Right ventricle myocardium inferior (tissue), 1 donor: ENCODE results near the gene GALNT10. TPM values are rescaled to one million over a fixed set of nuclear protein-coding genes. Genes with fewer than 3 reads are reported as not detected.
"Not testable (repeated sequence)": the region's sequence is repeated elsewhere in the genome, so short reads cannot be mapped to it uniquely, and the experiment has no call there.

Source experiments
- ATAC-seq: fragments of 200-7000 bp; cut with Tn5 transposase; one replicate; pipeline ENCODE4 v1.9.1; 2020; ENCODE audit warnings: mild to moderate bottlenecking, moderate library complexity
- DNase-seq: peaks from one replicate; pipeline ENCODE4 v3.0.0; 2021; ENCODE audit errors: missing footprints
- intact Hi-C: fragments of 100-400 bp; cut with DNase I; formaldehyde crosslinking; loops from one replicate; pipeline ENCODE4 v1.11.0; 2022
- total RNA-seq: library from RNA; stranded (reverse); fragmentation: NEBNext Ultra II Directional; extraction: Animal tissue kit (Norgen Biotek cat#: 25700); gene quantifications from one replicate; pipeline ENCODE4 v1.2.1, GENCODE V29; 2021
- donor health status: DM: no; HTN: yes; CAD: no; lungs with severe emphysema.

Gene GALNT10
- total RNA-seq, 1 donor from 2014 or later, result 15.5 TPM

GRCh38 chr5:154356020-154356655 lies 165.6 kb downstream of the GALNT10 start:
- DNase-seq (no peak), ATAC-seq (no peak)
- intact Hi-C loops, result no loop called here

GRCh38 chr5:154356958-154357357 lies 166.4 kb downstream of the GALNT10 start:
- no peak for ATAC-seq
- intact Hi-C loops, result no loop called here

DNA sequence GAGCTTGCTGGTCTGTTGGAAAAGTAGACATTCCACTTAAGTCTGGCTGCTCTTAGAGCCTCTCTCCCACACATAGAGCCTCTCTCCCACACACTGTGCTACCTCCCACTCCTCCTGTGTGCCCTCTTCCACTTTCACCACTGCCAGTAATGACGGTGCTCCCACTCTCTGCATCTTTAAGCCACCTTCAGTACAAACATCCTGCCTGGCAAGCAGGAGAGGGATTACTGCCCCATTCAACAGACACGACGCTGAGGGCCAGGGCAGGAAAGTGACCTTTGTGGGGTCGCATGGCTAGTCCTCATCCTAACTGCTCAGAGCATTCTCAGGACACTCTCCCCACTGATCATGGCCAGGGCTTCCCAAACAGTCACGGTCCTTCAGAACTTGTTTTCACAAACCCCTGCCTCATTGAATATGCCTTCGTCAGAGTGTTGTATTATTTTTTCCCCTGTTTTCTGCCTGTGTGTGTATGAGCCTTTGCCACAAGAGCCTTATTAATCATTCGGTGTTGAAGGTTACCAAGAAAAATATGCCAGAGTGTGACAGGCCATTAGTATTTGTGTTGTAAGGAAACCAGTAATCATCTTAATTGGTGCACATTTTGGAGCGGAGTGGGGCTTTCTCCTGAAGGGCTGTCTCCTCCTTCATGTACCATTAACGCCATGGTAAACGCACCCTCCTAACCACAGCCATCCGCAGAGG lies 168.1 kb downstream of the GALNT10 start:
- intact Hi-C loops, result no loop called here
- no peak for ATAC-seq
- no peak for DNase-seq

More at GRCh38 chr5:154356958-154357357, 166.4 kb downstream of the GALNT10 start:
- no peak for DNase-seq

DNA sequence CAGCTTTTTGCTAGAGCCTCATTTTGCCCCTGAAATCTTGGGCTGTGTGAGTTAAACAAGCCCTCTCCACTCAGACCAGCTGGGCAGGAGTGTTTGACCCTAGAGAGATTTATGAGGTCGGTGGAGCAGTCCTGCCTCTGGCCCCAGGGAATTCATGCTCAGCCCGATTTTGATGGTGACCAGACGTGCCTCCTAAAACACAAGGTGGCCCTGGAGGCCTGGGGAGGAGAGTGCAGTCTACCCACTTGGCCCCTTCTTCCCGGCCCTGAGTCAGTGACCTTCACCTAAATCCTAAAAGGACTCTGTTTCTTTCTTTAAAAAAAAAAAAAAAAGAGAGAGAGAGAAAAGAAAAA lies 168.7 kb downstream of the GALNT10 start:
- intact Hi-C loops, result no loop called here
- ATAC-seq (no peak), DNase-seq (no peak)

GRCh38 chr5:154360241-154360640 lies 169.7 kb downstream of the GALNT10 start:
- intact Hi-C loops, DNase-seq, ATAC-seq: not testable (repeated sequence)

- DNase-seq (no peak), ATAC-seq (no peak)
- intact Hi-C loops, result no loop called here
These were observed 172.9 kb downstream of the GALNT10 start for GRCh38 chr5:154363411-154363810.

- ATAC-seq, result no peak
- no peak for DNase-seq
- intact Hi-C loops, result no loop called here
These were observed 174.2 kb downstream of the GALNT10 start for GRCh38 chr5:154364771-154365170.

- DNase-seq (no peak), ATAC-seq (no peak)
- intact Hi-C loops, result no loop called here
These were observed 175.3 kb downstream of the GALNT10 start for GRCh38 chr5:154365823-154366222.

DNA sequence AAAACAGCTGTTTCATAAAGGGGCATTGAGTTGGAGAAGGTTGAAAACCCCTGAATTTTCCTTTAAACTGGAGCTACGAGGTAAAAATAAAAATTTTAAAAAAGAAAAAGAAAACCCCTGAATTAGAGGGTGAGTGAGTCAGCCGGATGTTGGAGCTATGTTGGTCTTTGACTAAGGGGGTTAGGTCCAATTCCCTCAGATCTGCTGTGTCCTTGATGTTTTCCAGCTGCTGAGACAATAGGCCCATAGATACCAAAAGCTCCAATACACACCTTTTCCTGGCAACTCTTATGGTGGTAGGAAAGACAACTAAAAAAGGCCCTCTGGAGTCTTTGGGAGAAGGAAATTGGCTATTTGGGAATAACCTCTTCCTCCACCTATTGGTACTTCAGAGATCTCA lies 175.8 kb downstream of the GALNT10 start:
- ATAC-seq (no peak), DNase-seq (no peak)
- intact Hi-C loops, result no loop called here

- DNase-seq (no peak), ATAC-seq (no peak)
- intact Hi-C loops, result no loop called here
These were observed 176.6 kb downstream of the GALNT10 start for GRCh38 chr5:154367101-154367500.

- intact Hi-C loops, result no loop called here
- DNase-seq (no peak), ATAC-seq (peak; percentile 60)
These were observed 177.7 kb downstream of the GALNT10 start for GRCh38 chr5:154368041-154368800.

- ATAC-seq (no peak), DNase-seq (no peak)
- intact Hi-C loops, result loop anchor here (10.0 kb wide), 1 partner anchor 95 kb away; no protein-coding TSS in a partner anchor
These were observed 179.1 kb downstream of the GALNT10 start for GRCh38 chr5:154369682-154370081.

DNA sequence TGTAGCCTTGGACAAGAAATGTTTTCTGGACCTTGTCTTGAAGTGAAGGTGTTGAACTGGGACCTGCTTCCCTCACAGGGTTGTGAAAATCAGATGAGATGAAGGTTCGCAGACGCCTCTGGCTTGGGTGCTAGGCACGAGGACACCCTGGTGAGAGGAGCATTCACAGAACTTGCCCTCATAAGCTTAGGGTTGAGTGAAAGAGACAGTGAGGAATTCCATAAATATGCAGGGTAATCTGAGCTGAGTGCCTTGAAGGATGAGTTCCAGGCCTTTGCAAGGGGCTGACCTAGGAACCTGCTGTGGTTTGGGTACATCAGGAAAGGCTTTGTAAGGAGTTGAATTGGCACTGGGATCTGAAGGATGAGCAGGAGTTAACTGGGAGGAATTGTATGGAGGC lies 179.6 kb downstream of the GALNT10 start:
- intact Hi-C loops, result loop anchor here (10.0 kb wide), 1 partner anchor 95 kb away; no protein-coding TSS in a partner anchor
- ATAC-seq (no peak), DNase-seq (no peak)

DNA sequence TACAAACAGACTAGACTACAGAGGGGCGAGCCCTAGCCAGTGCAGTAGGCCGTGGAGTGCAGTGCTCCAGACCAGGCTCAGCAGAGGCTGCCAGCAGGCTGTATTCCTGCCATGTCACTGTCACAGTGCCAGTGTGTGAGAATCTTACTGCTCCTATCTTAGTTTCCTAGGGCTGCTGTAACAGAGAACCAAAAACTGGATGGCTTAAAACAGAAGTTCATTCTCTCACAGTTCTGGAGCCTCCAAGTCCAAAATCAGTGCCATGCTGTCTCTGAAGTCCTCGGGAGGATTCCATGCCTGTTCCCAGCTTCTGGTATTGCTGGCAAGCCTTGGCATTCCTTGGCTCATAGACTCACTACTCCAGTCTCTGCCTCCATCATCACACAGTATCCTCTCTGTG lies 180.3 kb downstream of the GALNT10 start:
- intact Hi-C loops, result loop anchor here (10.0 kb wide), 1 partner anchor 96 kb away; no protein-coding TSS in a partner anchor
- DNase-seq, result no peak

GRCh38 chr5:154371687-154372086 lies 181.2 kb downstream of the GALNT10 start:
- DNase-seq, result no peak
- peak; percentile 81 for ATAC-seq
- intact Hi-C loops, result loop anchor here (10.0 kb wide), 1 partner anchor 97 kb away; no protein-coding TSS in a partner anchor

More for the DNA sequence above, 180.3 kb downstream of the GALNT10 start:
- peak; percentile 71 for ATAC-seq

DNA sequence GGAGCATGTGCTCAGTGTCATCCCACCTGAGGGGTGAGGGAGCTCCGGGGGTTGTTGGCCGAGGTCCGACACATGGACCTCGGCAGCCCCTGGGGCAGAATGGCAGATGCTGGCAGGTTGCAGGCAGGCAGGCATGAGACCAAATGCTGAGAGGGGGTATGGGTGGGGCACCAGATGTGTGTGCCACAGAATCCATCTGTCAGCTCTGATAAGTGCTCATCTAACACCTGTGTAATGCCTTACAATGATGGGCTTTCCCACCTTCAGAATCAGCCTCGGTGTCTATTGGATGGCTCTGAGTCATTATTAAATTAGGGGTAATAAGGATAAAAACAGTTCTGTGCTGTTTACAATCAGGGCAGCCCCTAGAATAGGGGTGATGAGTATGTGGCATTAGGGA lies 182.1 kb downstream of the GALNT10 start:
- intact Hi-C loops, result loop anchor here (10.0 kb wide), 1 partner anchor 98 kb away; no protein-coding TSS in a partner anchor
- DNase-seq (no peak), ATAC-seq (no peak)

GRCh38 chr5:154373326-154373725 lies 182.8 kb downstream of the GALNT10 start:
- DNase-seq (no peak), ATAC-seq (no peak)
- intact Hi-C loops, result loop anchor here (10.0 kb wide), 1 partner anchor 99 kb away; no protein-coding TSS in a partner anchor

GRCh38 chr5:154373729-154374179 lies 183.2 kb downstream of the GALNT10 start:
- no peak for ATAC-seq
- intact Hi-C loops, result loop anchor here (10.0 kb wide), 1 partner anchor 99 kb away; no protein-coding TSS in a partner anchor
- DNase-seq, result no peak

DNA sequence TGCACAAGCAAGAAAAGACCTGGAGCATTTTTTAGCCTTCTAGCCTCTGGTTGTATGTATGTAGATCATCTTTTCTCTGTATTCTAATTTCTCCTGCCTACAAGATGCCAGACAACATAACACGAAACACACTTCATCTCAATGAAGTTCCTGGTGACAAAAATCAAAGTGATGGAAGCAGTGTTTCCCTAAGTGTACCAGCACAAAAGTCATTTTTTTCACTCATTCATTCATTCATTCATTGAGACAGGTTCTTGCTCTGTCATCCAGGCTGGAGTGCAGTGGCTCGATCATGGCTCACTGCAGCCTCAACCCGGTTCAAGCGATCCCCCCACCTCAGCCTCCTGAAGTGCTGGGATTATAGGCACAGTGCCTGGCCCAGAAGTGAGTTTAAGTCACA lies 183.7 kb downstream of the GALNT10 start:
- intact Hi-C loops, result loop anchor here (10.0 kb wide), 1 partner anchor 99 kb away; no protein-coding TSS in a partner anchor
- DNase-seq, result no peak
- ATAC-seq, result no peak
